Pancreas (tissue), 10 donors: Measurements from ENCODE around the gene FAAH. TPM values are rescaled to one million over a fixed set of nuclear protein-coding genes. Genes with fewer than 3 reads are reported as not detected.

Experiments used
- ATAC-seq, 4 donors: fragments of 200-7000 bp; cut with Tn5 transposase; one replicate each; pipeline versions ENCODE4 v1.8.0 to v1.9.1; 2020; ENCODE audit warnings: mild to moderate bottlenecking in 4 of 4, moderate library complexity in 4 of 4
- DNase-seq, 6 donors: peaks; one replicate each; pipeline ENCODE4 v3.0.0-alpha.2; 2020
- FAIRE-seq: peaks from 2 replicates; lab custom pipeline; 2012; peaks lifted over from hg19 to GRCh38; lab: Jason Lieb, UNC
- H3K27ac ChIP-seq, 4 donors: fragments of 200-600 bp; sonication (generic); 1 replicate in 3 of 4; 2 replicates in 1 of 4; pipeline versions ENCODE4 v1.5.0 to v1.8.0; 2020
- H3K27me3 ChIP-seq, 4 donors: fragments of 200-600 bp; one replicate each; pipeline ENCODE4 v1.8.0; 2021
- H3K36me3 ChIP-seq, 3 donors: fragments of 200-600 bp; sonication (generic) in 1 of 3; one replicate each; pipeline versions ENCODE4 v1.5.0 to v1.8.0; 2020 to 2021
- H3K4me1 ChIP-seq, 3 donors: fragments of 200-600 bp; one replicate each; pipeline ENCODE4 v1.8.0; 2021
- H3K4me3 ChIP-seq, 4 donors: fragments of 200-600 bp; sonication (generic) in 2 of 4; one replicate each; pipeline versions ENCODE4 v1.5.0 to v1.8.0; 2020 to 2021
- H3K9me3 ChIP-seq, 4 donors: fragments of 200-600 bp; one replicate each; pipeline ENCODE4 v1.8.0; 2021
- WGBS, 2 donors: extraction: QIAGEN DNeasy Blood & Tissue Kit; methylation state at CpG; one replicate each; pipeline ENCODE4 v1.1.7; 2013; 5-methylcytosine and 5-hydroxymethylcytosine counted together
- intact Hi-C, 3 donors: fragments of 100-400 bp; cut with DNase I; formaldehyde crosslinking; loops; one replicate each; pipeline versions ENCODE4 v1.11.1 to v1.14.2; 2022
- polyA plus RNA-seq, 2 donors: library from polyadenylated mRNA; stranded (reverse); fragments of 200-250 nt; gene quantifications; one replicate each; pipeline ENCODE4 v1.2.3, GENCODE V29; 2013
- total RNA-seq, 6 donors: library from RNA; stranded (reverse); fragmentation: NEBNext Ultra II Directional in 4 of 6; extraction: Animal tissue kit (Norgen Biotek cat#: 25700) in 4 of 6; gene quantifications; one replicate each; pipeline versions ENCODE4 v1.2.1 to v1.2.4, GENCODE V29; 2021 to 2023
- TF ChIP-seq, protein P1 (sequence below), 4 donors: fragments of 200-600 bp; sonication (generic) in 3 of 4; IDR thresholded peaks; one replicate each; pipeline versions ENCODE4 v1.5.0 to v1.8.0; 2021; ENCODE audit warnings: antibody characterized with exemption in 4 of 4
- donor health status: healthy with polysubstance abuse.
- donor health status: DM: no; HTN: no; CAD: no; lungs with moderate emphysema.
- donor health status: DM: no; HTN: no; CAD: no.
- donor health status: control.
- donor health status: control.
- donor health status: Bipolar disorder and iron deficiency.
- donor health status: DM: yes; HTN: yes; CAD: no.
- donor health status: DM: no; HTN: no; CAD: no.
- donor health status: DM: no; HTN: no; CAD: no.
- donor health status: DM: yes; HTN: yes; CAD: no.

Gene FAAH
- total and polyA plus RNA-seq, 8 donors = 19.5 to 122 (median 27.1) TPM

DNA sequence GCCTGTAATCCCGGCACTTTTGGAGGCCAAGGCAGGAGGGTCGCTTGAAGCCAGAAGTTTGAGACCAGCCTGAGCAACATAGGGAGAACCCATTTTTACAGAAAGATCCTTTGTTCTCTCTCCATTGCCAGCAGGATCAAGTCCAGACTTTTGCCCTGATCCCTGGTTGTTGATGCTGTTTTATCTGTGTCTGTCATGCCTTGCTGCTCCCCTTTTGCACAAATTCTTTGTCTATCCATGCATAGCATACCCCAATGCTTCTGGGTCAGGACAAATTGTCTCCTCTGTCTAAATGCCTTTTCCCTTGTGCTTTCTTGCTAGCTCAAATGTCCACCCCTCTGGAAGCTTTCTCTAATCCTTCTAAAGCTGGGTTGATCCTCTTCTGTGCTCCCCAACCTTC lies 25.3 kb upstream of the FAAH start:
- intact Hi-C loops = no loop called here
- Histone ChIP-seq H3K27ac (no peak overlapping the region), H3K9me3 (no peaks in the 10 kb centered on the region), H3K4me1 (peaks cover 0 to 7% (median 0%) of the 10 kb centered on the region in 3 donors), H3K36me3 (no peaks in the 10 kb centered on the region), H3K4me3 (no peak overlapping the region), H3K27me3 (no peaks in the 10 kb centered on the region)
- DNase-seq = no peak
- no peak for FAIRE-seq
- WGBS, 2 donors = 94 to 100% methylated on average over 2 of the region's 2 CpGs
- no peak for ATAC-seq
- TF ChIP-seq, protein P1, sequence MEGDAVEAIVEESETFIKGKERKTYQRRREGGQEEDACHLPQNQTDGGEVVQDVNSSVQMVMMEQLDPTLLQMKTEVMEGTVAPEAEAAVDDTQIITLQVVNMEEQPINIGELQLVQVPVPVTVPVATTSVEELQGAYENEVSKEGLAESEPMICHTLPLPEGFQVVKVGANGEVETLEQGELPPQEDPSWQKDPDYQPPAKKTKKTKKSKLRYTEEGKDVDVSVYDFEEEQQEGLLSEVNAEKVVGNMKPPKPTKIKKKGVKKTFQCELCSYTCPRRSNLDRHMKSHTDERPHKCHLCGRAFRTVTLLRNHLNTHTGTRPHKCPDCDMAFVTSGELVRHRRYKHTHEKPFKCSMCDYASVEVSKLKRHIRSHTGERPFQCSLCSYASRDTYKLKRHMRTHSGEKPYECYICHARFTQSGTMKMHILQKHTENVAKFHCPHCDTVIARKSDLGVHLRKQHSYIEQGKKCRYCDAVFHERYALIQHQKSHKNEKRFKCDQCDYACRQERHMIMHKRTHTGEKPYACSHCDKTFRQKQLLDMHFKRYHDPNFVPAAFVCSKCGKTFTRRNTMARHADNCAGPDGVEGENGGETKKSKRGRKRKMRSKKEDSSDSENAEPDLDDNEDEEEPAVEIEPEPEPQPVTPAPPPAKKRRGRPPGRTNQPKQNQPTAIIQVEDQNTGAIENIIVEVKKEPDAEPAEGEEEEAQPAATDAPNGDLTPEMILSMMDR (IDR thresholded peaks at IDR 0.05) = no peak

GRCh38 chr1:46369542-46370213 lies 24.4 kb upstream of the FAAH start:
- WGBS, 2 donors = 43 to 53% methylated on average over 4 of the region's 4 CpGs
- Histone ChIP-seq H3K36me3 (no peaks in the 10 kb centered on the region), H3K4me3 (no peak overlapping the region), H3K27me3 (no peaks in the 10 kb centered on the region), H3K27ac (peak overlapping the region in 1 of 4 donors; percentile 19), H3K9me3 (no peaks in the 10 kb centered on the region), H3K4me1 (peaks cover 0 to 7% (median 0%) of the 10 kb centered on the region in 3 donors)
- DNase-seq = no peak
- no peak for FAIRE-seq
- intact Hi-C loops = no loop called here
- TF ChIP-seq, protein P1 (IDR thresholded peaks at IDR 0.05) = no peak
- ATAC-seq = peak; percentile 30 to 61 (median 42)

DNA sequence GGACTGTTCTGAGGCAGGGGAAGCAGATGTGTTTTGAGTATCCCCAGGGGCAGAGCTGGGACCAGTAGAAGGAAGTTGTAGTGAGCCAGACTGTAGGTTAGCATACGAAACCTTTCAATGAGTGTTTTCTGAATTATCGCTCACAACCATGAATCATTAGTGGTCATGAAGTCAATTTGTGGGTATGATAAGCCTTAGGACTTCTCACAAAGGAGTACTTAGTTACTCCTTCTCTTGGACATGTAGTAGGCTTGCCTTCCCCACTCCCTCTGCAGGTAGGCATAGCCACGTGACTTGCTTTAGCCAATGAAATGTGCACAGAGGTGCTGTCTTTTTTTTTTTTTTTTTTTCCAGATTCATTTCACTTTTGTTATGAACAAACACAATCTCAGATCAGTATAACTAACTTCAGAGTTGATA lies 23.9 kb upstream of the FAAH start:
- intact Hi-C loops = no loop called here
- FAIRE-seq (no peak), ATAC-seq (peak; percentile 30 to 71 (median 46)), DNase-seq (no peak)
- H3K27ac ChIP-seq = no peak overlapping the region
- H3K27me3 ChIP-seq = no peaks in the 10 kb centered on the region
- TF ChIP-seq, protein P1 (IDR thresholded peaks at IDR 0.05) = no peak
- no peaks in the 10 kb centered on the region for H3K9me3 ChIP-seq
- whole genome bisulfite sequencing, 2 donors = 74 to 86% methylated on average over 3 of the region's 3 CpGs
- H3K4me3 ChIP-seq = no peak overlapping the region
- no peaks in the 10 kb centered on the region for H3K36me3 ChIP-seq
- peaks cover 0 to 7% (median 0%) of the 10 kb centered on the region in 3 donors for H3K4me1 ChIP-seq

DNA sequence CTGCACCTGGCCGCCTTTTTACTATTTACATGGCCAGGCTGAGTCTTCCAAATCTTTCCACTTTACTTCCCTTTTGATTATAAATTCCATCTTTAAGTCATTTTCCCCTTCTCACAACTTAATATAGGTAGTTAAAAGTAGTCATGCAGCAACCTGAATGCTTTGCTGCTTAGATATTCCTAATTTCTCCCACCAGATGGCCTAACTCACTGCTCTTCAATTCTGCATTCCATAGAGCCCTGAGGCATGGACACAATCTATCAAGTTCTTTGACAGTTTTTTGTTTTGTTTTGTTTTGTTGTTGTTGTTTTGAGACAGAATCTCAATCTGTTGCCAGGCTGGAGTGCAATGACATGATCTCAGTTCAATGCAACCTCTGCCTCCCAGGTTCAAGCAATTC lies 21.7 kb upstream of the FAAH start:
- Histone ChIP-seq H3K36me3 (no peaks in the 10 kb centered on the region), H3K4me1 (peaks cover 0 to 7% (median 0%) of the 10 kb centered on the region in 3 donors), H3K27ac (no peak overlapping the region), H3K9me3 (no peaks in the 10 kb centered on the region), H3K4me3 (no peak overlapping the region), H3K27me3 (no peaks in the 10 kb centered on the region)
- ATAC-seq (no peak), DNase-seq (no peak), FAIRE-seq (no peak)
- TF ChIP-seq, protein P1 (IDR thresholded peaks at IDR 0.05) = no peak
- WGBS, 2 donors = 97 to 100% methylated on average over 1 of the region's 1 CpG
- intact Hi-C loops = no loop called here

- Histone ChIP-seq H3K27me3 (no peaks in the 10 kb centered on the region), H3K4me1 (no peaks in the 10 kb centered on the region), H3K4me3 (no peak overlapping the region), H3K27ac (no peak overlapping the region), H3K36me3 (no peaks in the 10 kb centered on the region), H3K9me3 (no peaks in the 10 kb centered on the region)
- ATAC-seq (no peak), FAIRE-seq (no peak), DNase-seq (no peak)
- TF ChIP-seq, protein P1 (IDR thresholded peaks at IDR 0.05) = no peak
- intact Hi-C loops = no loop called here
- WGBS, 2 donors = 92 to 94% methylated on average over 1 of the region's 1 CpG
These were observed 14.1 kb upstream of the FAAH start for GRCh38 chr1:46379996-46380395.
